Mesenchymal stem cell (in vitro differentiated cells and primary cell): Measurements from ENCODE around the gene RHEB.

ENCODE experiments used
- DNase-seq: peaks from one replicate; pipeline ENCODE4 v3.0.0-alpha.2; 2013
- H2AFZ ChIP-seq: one replicate; pipeline ENCODE4 v1.6.1; 2013; ENCODE audit warnings: low read depth, mild to moderate bottlenecking, control low read depth, inconsistent platforms, low read length, moderate library complexity
- H2AK5ac ChIP-seq: 2 replicates; pipeline ENCODE4 v1.6.1; 2013; ENCODE audit warnings: low read length, moderate library complexity, mild to moderate bottlenecking, inconsistent platforms; ENCODE audit not compliant: severe bottlenecking
- H2BK120ac ChIP-seq: one replicate; pipeline ENCODE4 v1.6.1; 2013; ENCODE audit warnings: low read depth, mild to moderate bottlenecking, inconsistent platforms, low read length, moderate library complexity
- H2BK12ac ChIP-seq, 2 experiments: one replicate each; pipeline ENCODE4 v1.6.1; 2013; ENCODE audit warnings: inconsistent platforms in 2 of 2, low read length in 2 of 2, mild to moderate bottlenecking in 2 of 2, moderate library complexity in 2 of 2, control low read depth in 1 of 2
- H2BK15ac ChIP-seq: one replicate; pipeline ENCODE4 v1.6.1; 2013; ENCODE audit warnings: mild to moderate bottlenecking, low read depth, inconsistent platforms; ENCODE audit not compliant: poor library complexity, severe bottlenecking
- H2BK5ac ChIP-seq: 2 replicates; pipeline ENCODE4 v1.6.1; 2013; ENCODE audit warnings: low read depth, mild to moderate bottlenecking, low read length, control low read depth, inconsistent platforms; ENCODE audit not compliant: poor library complexity, severe bottlenecking
- H3K14ac ChIP-seq, 2 experiments: one replicate each; pipeline ENCODE4 v1.6.1; 2013; ENCODE audit warnings: inconsistent platforms in 2 of 2, low read length in 2 of 2, control low read depth in 1 of 2, mild to moderate bottlenecking in 1 of 2, moderate library complexity in 1 of 2
- H3K18ac ChIP-seq, 2 experiments: one replicate each; pipeline ENCODE4 v1.6.1; 2013; ENCODE audit warnings: inconsistent platforms in 2 of 2, low read length in 2 of 2, control low read depth in 1 of 2, low read depth in 1 of 2, mild to moderate bottlenecking in 1 of 2
- H3K23ac ChIP-seq, 2 experiments: one replicate each; pipeline ENCODE4 v1.6.1; 2013; ENCODE audit warnings: inconsistent platforms in 2 of 2, low read length in 2 of 2, mild to moderate bottlenecking in 2 of 2, moderate library complexity in 2 of 2, control low read depth in 1 of 2
- H3K27ac ChIP-seq: 2 replicates; pipeline ENCODE4 v1.5.1; 2013; ENCODE audit warnings: mild to moderate bottlenecking, moderate library complexity, low read length, control low read depth, inconsistent platforms; ENCODE audit not compliant: poor library complexity, severe bottlenecking
- H3K27me3 ChIP-seq, 2 experiments: 2 replicates each; pipeline versions ENCODE4 v1.6.1 to v1.7.0; 2013; ENCODE audit warnings: low read length in 2 of 2, mild to moderate bottlenecking in 2 of 2, moderate library complexity in 2 of 2, control low read depth in 1 of 2, inconsistent platforms in 1 of 2; ENCODE audit not compliant: control insufficient read depth in 1 of 2, insufficient read depth in 1 of 2
- H3K36me3 ChIP-seq, 2 experiments: 2 replicates each; pipeline versions ENCODE4 v1.6.1 to v1.7.0; 2013; ENCODE audit warnings: low read length in 2 of 2, control low read depth in 1 of 2, inconsistent platforms in 1 of 2, low read depth in 1 of 2, mild to moderate bottlenecking in 1 of 2; ENCODE audit not compliant: insufficient read depth in 2 of 2, control insufficient read depth in 1 of 2
- H3K4ac ChIP-seq, 2 experiments: one replicate each; pipeline ENCODE4 v1.6.1; 2013; ENCODE audit warnings: inconsistent platforms in 2 of 2, low read length in 2 of 2, mild to moderate bottlenecking in 2 of 2, moderate library complexity in 2 of 2, control low read depth in 1 of 2, low read depth in 1 of 2
- H3K4me1 ChIP-seq: 2 replicates; pipeline ENCODE4 v1.6.1; 2013; ENCODE audit warnings: low read depth, low read length, control low read depth; ENCODE audit not compliant: control insufficient read depth, insufficient read depth
- H3K4me2 ChIP-seq: 2 replicates; pipeline ENCODE4 v1.6.1; 2013; ENCODE audit warnings: low read length, mild to moderate bottlenecking, inconsistent platforms; ENCODE audit not compliant: poor library complexity, severe bottlenecking
- H3K4me3 ChIP-seq, 2 experiments: 2 replicates each; pipeline versions ENCODE4 v1.5.1 to v1.7.0; 2013; ENCODE audit warnings: low read length in 2 of 2, mild to moderate bottlenecking in 2 of 2, control low read depth in 1 of 2, low read depth in 1 of 2; ENCODE audit not compliant: insufficient read depth in 1 of 2
- H3K79me1 ChIP-seq: replicated peaks from 2 replicates; pipeline ENCODE4 v1.6.1; 2013; ENCODE audit warnings: mild to moderate bottlenecking, control low read depth, low read length, inconsistent platforms; ENCODE audit not compliant: poor library complexity, severe bottlenecking
- H3K9ac ChIP-seq: 2 replicates; pipeline ENCODE4 v1.7.0; 2013; ENCODE audit warnings: mild to moderate bottlenecking, low read length, moderate library complexity
- H3K9me3 ChIP-seq: 2 replicates; pipeline ENCODE4 v1.7.0; 2013; ENCODE audit warnings: mild to moderate bottlenecking, low read length; ENCODE audit not compliant: control insufficient read depth
- H4K8ac ChIP-seq: one replicate; pipeline ENCODE4 v1.6.1; 2013; ENCODE audit warnings: inconsistent platforms, mild to moderate bottlenecking, low read length, moderate library complexity
- H4K91ac ChIP-seq: one replicate; pipeline ENCODE4 v1.6.1; 2013; ENCODE audit warnings: mild to moderate bottlenecking, low read length, inconsistent platforms
- WGBS: methylation state at CpG from one replicate; pipeline ENCODE4 v1.1.7; 2013; ENCODE audit warnings: mixed read lengths; 5-methylcytosine and 5-hydroxymethylcytosine counted together

RHEB gene

DNA sequence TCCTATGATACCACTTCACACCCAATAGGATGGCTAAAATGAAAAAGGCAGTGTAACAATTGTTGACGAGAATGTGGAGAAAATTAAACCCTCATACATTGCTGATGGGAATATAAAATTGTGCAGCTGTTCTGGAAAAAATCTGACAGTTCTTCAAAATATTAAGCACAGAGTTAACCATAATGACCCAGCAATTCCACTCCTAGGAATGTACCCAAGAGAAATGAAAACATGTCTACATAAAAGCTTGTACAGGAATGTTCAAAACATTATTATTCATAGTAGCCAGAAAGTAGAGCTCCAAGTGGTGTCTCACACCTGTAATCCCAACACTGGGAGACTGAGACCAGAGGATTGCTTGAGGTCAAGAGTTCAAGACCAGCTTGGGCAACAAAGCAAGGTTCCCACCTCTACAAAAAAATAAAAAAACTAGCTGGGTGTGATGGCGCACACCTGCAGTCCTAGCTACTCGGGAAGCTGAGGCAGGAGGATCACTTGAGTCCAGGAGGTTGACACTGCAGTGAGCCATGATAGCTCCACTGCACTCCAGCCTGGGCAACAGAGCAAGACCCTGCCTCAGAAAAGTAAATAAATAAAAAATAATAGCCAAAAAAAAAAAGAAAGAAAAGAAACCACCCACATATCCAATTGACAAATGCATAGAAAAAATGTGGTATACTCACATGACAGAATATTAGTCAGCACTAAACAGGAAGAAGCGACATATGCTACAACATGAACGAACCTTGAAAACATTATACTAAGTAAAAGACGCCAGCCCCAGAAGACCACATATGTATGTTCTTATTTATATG is 5.0 kb downstream of the RHEB start:
- WGBS = 100% methylated on average over 3 of the region's 6 CpGs
- no peaks in the 10 kb centered on the region for H3K9me3 ChIP-seq

GRCh38 chr7:151513133-151513532 is 6.6 kb downstream of the RHEB start:
- H3K14ac ChIP-seq = no peak overlapping the region
- H3K9me3 ChIP-seq = no peaks in the 10 kb centered on the region
- 100% methylated on average over 1 of the region's 1 CpG for WGBS
- no peak overlapping the region for H2BK5ac ChIP-seq
- no peak overlapping the region for H3K9ac ChIP-seq
- H3K18ac ChIP-seq = no peak overlapping the region
- peaks cover 9% of the 10 kb centered on the region for H3K4me1 ChIP-seq
- H3K4me2 ChIP-seq = no peak overlapping the region
- H3K79me1 ChIP-seq = peaks cover 1% of the 10 kb centered on the region
- H3K27ac ChIP-seq = no peak overlapping the region
- no peak overlapping the region for H2BK120ac ChIP-seq
- no peak overlapping the region for H2AK5ac ChIP-seq
- H3K23ac ChIP-seq = no peak overlapping the region
- no peak overlapping the region for H2BK15ac ChIP-seq
- no peaks in the 10 kb centered on the region for H3K27me3 ChIP-seq
- H3K4ac ChIP-seq = no peak overlapping the region
- H3K4me3 ChIP-seq = no peak overlapping the region
- H2AFZ ChIP-seq = no peak overlapping the region
- H2BK12ac ChIP-seq = no peak overlapping the region
- no peak for DNase-seq
- H4K8ac ChIP-seq = no peak overlapping the region
- peaks cover 0 to 3% of the 10 kb centered on the region in 2 experiments for H3K36me3 ChIP-seq
- no peak overlapping the region for H4K91ac ChIP-seq

More for the DNA sequence above, 5.0 kb downstream of the RHEB start:
- H3K9ac ChIP-seq = no peak overlapping the region
- peaks cover 4% of the 10 kb centered on the region for H3K4me1 ChIP-seq
- no peak overlapping the region for H2BK120ac ChIP-seq
- no peaks in the 10 kb centered on the region for H3K27me3 ChIP-seq
- no peak for DNase-seq
- no peak overlapping the region for H2BK5ac ChIP-seq
- no peak overlapping the region for H3K4me2 ChIP-seq
- H2BK12ac ChIP-seq = no peak overlapping the region
- H2AFZ ChIP-seq = no peak overlapping the region
- H3K18ac ChIP-seq = no peak overlapping the region
- no peak overlapping the region for H3K14ac ChIP-seq
- no peak overlapping the region for H3K4me3 ChIP-seq
- H3K27ac ChIP-seq = no peak overlapping the region
- no peak overlapping the region for H3K4ac ChIP-seq
- no peak overlapping the region for H4K91ac ChIP-seq
- no peak overlapping the region for H2BK15ac ChIP-seq
- H3K79me1 ChIP-seq = peaks cover 1% of the 10 kb centered on the region
- no peak overlapping the region for H3K23ac ChIP-seq
- H2AK5ac ChIP-seq = no peak overlapping the region
- H3K36me3 ChIP-seq = peaks cover 0 to 3% of the 10 kb centered on the region in 2 experiments
- no peak overlapping the region for H4K8ac ChIP-seq

- Histone ChIP-seq H3K79me1 (peaks cover 1% of the 10 kb centered on the region), H3K23ac (no peak overlapping the region), H2BK12ac (peak overlapping the region in 1 of 2 experiments; percentile 1), H3K4ac (no peak overlapping the region), H2AFZ (no peak overlapping the region), H4K91ac (no peak overlapping the region), H3K27me3 (no peaks in the 10 kb centered on the region), H2AK5ac (no peak overlapping the region), H2BK5ac (no peak overlapping the region), H2BK120ac (no peak overlapping the region), H3K4me3 (no peak overlapping the region), H3K18ac (no peak overlapping the region), H2BK15ac (no peak overlapping the region), H3K14ac (no peak overlapping the region), H3K9ac (no peak overlapping the region), H3K27ac (no peak overlapping the region), H3K36me3 (peaks cover 0 to 3% of the 10 kb centered on the region in 2 experiments), H3K4me1 (peaks cover 8% of the 10 kb centered on the region), H3K9me3 (no peaks in the 10 kb centered on the region), H3K4me2 (no peak overlapping the region), H4K8ac (no peak overlapping the region)
- WGBS = over 99% methylated on average over 6 of the region's 7 CpGs
- no peak for DNase-seq
These were observed 7.3 kb downstream of the RHEB start for GRCh38 chr7:151512353-151512752.

- no peaks in the 10 kb centered on the region for H3K9me3 ChIP-seq
- H3K23ac ChIP-seq = no peak overlapping the region
- peaks cover 1% of the 10 kb centered on the region for H3K79me1 ChIP-seq
- no peak overlapping the region for H3K14ac ChIP-seq
- H3K4ac ChIP-seq = no peak overlapping the region
- H3K27ac ChIP-seq = no peak overlapping the region
- H2AFZ ChIP-seq = no peak overlapping the region
- H3K27me3 ChIP-seq = no peaks in the 10 kb centered on the region
- H3K4me1 ChIP-seq = peaks cover 6% of the 10 kb centered on the region
- H2AK5ac ChIP-seq = no peak overlapping the region
- H4K8ac ChIP-seq = no peak overlapping the region
- no peak overlapping the region for H3K4me3 ChIP-seq
- H3K9ac ChIP-seq = no peak overlapping the region
- no peak overlapping the region for H2BK15ac ChIP-seq
- H4K91ac ChIP-seq = no peak overlapping the region
- no peak overlapping the region for H3K18ac ChIP-seq
- H3K4me2 ChIP-seq = no peak overlapping the region
- WGBS = 100% methylated on average over 1 of the region's 4 CpGs
- no peak overlapping the region for H2BK120ac ChIP-seq
- H3K36me3 ChIP-seq = peaks cover 0 to 3% of the 10 kb centered on the region in 2 experiments
- no peak overlapping the region for H2BK12ac ChIP-seq
- H2BK5ac ChIP-seq = no peak overlapping the region
- peak; percentile 29 for DNase-seq
These were observed 7.7 kb downstream of the RHEB start for GRCh38 chr7:151511946-151512345.
